SIG-M5 treated with dmso at 0.1 percent for 504 hours (cell line): Measurements from ENCODE around the gene TRIM46.
"Not testable (repeated sequence)": the region's sequence is repeated elsewhere in the genome, so short reads cannot be mapped to it uniquely, and the experiment has no call there.

Experiments used
- DNase-seq: peaks from one replicate; lab custom pipeline; 2025; ENCODE audit not compliant: unreplicated experiment; lab: John Stamatoyannopoulos, UW

Gene TRIM46

GRCh38 chr1:155186067-155186793, 12.6 kb downstream of the TRIM46 start:
- no peak for DNase-seq

GRCh38 chr1:155186794-155187455, 13.3 kb downstream of the TRIM46 start:
- DNase-seq: no peak

- no peak for DNase-seq
These were observed 13.8 kb downstream of the TRIM46 start for GRCh38 chr1:155187456-155187891.

GRCh38 chr1:155188268-155188667, 14.6 kb downstream of the TRIM46 start:
- no peak for DNase-seq

GRCh38 chr1:155189926-155190325, 16.3 kb downstream of the TRIM46 start:
- not testable (repeated sequence) for DNase-seq

- DNase-seq: no peak
These were observed 18.3 kb downstream of the TRIM46 start for GRCh38 chr1:155191904-155192303.

GRCh38 chr1:155192346-155193274, 19.0 kb downstream of the TRIM46 start:
- DNase-seq: peak; percentile 73

GRCh38 chr1:155193275-155193990, 19.8 kb downstream of the TRIM46 start:
- DNase-seq: peak; percentile 88

GRCh38 chr1:155193991-155194240, 20.3 kb downstream of the TRIM46 start:
- DNase-seq: not testable (repeated sequence)

GRCh38 chr1:155195201-155196102, 21.8 kb downstream of the TRIM46 start:
- no peak for DNase-seq

- no peak for DNase-seq
These were observed 22.6 kb downstream of the TRIM46 start for GRCh38 chr1:155196103-155196892.

GRCh38 chr1:155196893-155197638, 23.4 kb downstream of the TRIM46 start:
- DNase-seq: no peak

- DNase-seq: no peak
These were observed 24.4 kb downstream of the TRIM46 start for GRCh38 chr1:155197901-155198546.

GRCh38 chr1:155198547-155198906, 24.9 kb downstream of the TRIM46 start:
- no peak for DNase-seq

- no peak for DNase-seq
These were observed 26.1 kb downstream of the TRIM46 start for GRCh38 chr1:155199792-155200191.

GRCh38 chr1:155200920-155201319, 27.3 kb downstream of the TRIM46 start:
- no peak for DNase-seq

- no peak for DNase-seq
These were observed 28.5 kb downstream of the TRIM46 start for GRCh38 chr1:155202198-155202597.
